Suprapubic skin (tissue), 4 donors: Measurements from ENCODE around the gene ZNF223. TPM values are rescaled to one million over a fixed set of nuclear protein-coding genes. Genes with fewer than 3 reads are reported as not detected.

Source experiments
- DNase-seq, 2 donors: peaks; one replicate each; pipeline ENCODE4 v3.0.0-alpha.2; 2019; ENCODE audit warnings: low spot score in 2 of 2
- H3K27ac ChIP-seq: fragments of 200-600 bp; sonication (generic); one replicate; pipeline ENCODE4 v1.5.1; 2019
- H3K27me3 ChIP-seq: fragments of 200-600 bp; sonication (generic); one replicate; pipeline ENCODE4 v1.5.1; 2019
- H3K36me3 ChIP-seq: fragments of 200-600 bp; sonication (generic); one replicate; pipeline ENCODE4 v1.5.1; 2019
- H3K4me1 ChIP-seq: fragments of 200-600 bp; sonication (generic); one replicate; pipeline ENCODE4 v1.5.1; 2019
- H3K4me3 ChIP-seq: fragments of 200-600 bp; sonication (generic); one replicate; pipeline ENCODE4 v1.5.1; 2019; ENCODE audit warnings: mild to moderate bottlenecking
- H3K9me3 ChIP-seq: fragments of 200-600 bp; sonication (generic); one replicate; pipeline ENCODE4 v1.5.1; 2019
- EP300 ChIP-seq: sonication (generic); formaldehyde crosslinking; IDR thresholded peaks from one replicate; pipeline ENCODE4 v1.6.1; 2017; ENCODE audit warnings: antibody characterized with exemption
- POLR2A ChIP-seq, 2 donors: fragments of 450-650 bp; IDR thresholded peaks; one replicate each; pipeline ENCODE4 v1.6.1; 2017; ENCODE audit warnings: antibody characterized with exemption in 2 of 2, mild to moderate bottlenecking in 2 of 2, moderate library complexity in 2 of 2
- POLR2AphosphoS5 ChIP-seq, 3 donors: sonication (generic); formaldehyde crosslinking; IDR thresholded peaks; one replicate each; pipeline ENCODE4 v1.6.1; 2017; ENCODE audit warnings: antibody characterized with exemption in 3 of 3
- WGBS: methylation state at CpG from one replicate; pipeline ENCODE4 v1.1.5; 2018; 5-methylcytosine and 5-hydroxymethylcytosine counted together
- total RNA-seq, 4 donors: library from RNA; depleted of rRNA; stranded (reverse); fragments of >200 nt; gene quantifications; one replicate each; pipeline ENCODE4 v1.1.0, GENCODE V29; 2016
- TF ChIP-seq, protein P1 (sequence below), 2 donors: fragments of 200-600 bp in 1 of 2; fragments of 450-650 bp in 1 of 2; sonication (generic) in 1 of 2; IDR thresholded peaks; one replicate each; pipeline ENCODE4 v1.5.1; 2016 to 2019; ENCODE audit warnings: antibody characterized with exemption in 2 of 2, mild to moderate bottlenecking in 1 of 2, moderate library complexity in 1 of 2

Gene ZNF223
- total RNA-seq, 4 donors from 2014 or later = 1.3 to 13.4 (median 5.7) TPM

DNA sequence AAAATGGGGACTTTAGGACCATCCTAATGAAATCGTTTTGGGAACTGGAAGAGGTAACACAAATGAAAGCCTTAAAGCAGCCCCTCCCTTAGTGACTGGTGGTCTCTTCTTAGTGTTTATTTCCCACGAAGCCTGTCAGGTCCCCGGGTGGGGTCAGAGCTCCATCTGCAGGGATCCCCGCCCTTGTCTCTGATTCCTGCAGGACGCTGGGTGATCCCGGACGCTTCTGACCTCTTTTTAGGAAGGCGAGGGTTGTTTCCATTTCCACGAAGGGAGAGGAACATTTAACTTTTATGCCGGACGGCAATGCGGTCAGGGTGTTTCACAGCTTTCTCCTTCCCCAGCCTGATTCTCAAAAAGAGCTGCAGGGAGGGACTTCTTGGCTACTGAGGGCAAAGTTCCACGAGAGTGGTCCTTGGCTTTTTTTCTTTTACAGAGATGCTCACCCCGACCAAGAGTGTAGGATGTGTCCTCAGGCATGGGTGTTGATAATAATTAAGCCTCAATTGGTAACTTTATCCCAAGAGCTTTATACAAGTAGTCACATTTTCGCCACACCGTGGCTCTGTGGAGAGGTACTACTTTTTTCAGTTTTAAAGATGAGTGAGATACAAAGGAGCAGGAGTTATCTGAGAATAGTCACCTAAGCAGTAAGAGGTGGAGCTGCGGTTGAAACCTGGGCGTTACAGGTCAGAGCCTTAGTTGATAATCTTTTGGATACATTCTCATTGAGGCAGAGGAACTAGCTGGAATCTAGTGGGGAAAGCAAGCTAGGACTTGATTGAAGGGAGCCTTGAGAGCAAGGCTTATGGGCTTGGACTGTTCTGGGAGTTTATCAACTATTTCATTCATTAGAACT, 20.9 kb downstream of the ZNF223 start:
- TF ChIP-seq POLR2A (IDR thresholded peaks at IDR 0.05) (no peak), POLR2AphosphoS5 (IDR thresholded peaks at IDR 0.05) (no peak), EP300 (no peak)
- TF ChIP-seq, protein P1, sequence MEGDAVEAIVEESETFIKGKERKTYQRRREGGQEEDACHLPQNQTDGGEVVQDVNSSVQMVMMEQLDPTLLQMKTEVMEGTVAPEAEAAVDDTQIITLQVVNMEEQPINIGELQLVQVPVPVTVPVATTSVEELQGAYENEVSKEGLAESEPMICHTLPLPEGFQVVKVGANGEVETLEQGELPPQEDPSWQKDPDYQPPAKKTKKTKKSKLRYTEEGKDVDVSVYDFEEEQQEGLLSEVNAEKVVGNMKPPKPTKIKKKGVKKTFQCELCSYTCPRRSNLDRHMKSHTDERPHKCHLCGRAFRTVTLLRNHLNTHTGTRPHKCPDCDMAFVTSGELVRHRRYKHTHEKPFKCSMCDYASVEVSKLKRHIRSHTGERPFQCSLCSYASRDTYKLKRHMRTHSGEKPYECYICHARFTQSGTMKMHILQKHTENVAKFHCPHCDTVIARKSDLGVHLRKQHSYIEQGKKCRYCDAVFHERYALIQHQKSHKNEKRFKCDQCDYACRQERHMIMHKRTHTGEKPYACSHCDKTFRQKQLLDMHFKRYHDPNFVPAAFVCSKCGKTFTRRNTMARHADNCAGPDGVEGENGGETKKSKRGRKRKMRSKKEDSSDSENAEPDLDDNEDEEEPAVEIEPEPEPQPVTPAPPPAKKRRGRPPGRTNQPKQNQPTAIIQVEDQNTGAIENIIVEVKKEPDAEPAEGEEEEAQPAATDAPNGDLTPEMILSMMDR (IDR thresholded peaks at IDR 0.05) = no peak
- no peak for DNase-seq
- H3K36me3 ChIP-seq = no peaks in the 10 kb centered on the region
- 28% methylated on average over 14 of the region's 18 CpGs for WGBS
- H3K27ac ChIP-seq = no peak overlapping the region
- no peaks in the 10 kb centered on the region for H3K27me3 ChIP-seq
- H3K9me3 ChIP-seq = peaks cover 16% of the 10 kb centered on the region
- peaks cover 19% of the 10 kb centered on the region for H3K4me1 ChIP-seq
- peak overlapping the region; percentile 61 for H3K4me3 ChIP-seq

DNA sequence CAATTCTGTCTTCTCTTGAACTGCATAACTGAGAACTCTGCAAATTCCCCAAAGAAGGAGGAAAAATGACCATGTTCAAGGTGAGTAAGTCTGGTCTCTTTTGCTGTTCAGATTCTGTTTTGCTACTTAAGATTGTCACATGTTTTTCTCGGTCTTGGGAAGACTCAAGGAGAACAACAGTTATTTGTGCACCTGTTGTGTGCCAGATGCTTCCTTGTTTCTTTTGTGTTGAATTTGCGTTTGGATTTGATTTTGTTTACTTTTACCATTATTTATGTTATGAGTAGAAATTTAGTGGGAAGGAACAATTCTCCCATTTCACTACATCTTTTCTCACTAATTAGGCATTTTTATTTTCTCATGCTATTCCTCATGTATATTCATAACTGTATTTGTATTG, 24.5 kb downstream of the ZNF223 start:
- H3K27me3 ChIP-seq = no peaks in the 10 kb centered on the region
- H3K4me3 ChIP-seq = no peak overlapping the region
- no peak for DNase-seq
- WGBS = 86% methylated on average over 2 of the region's 2 CpGs
- H3K27ac ChIP-seq = no peak overlapping the region
- TF ChIP-seq POLR2A (IDR thresholded peaks at IDR 0.05) (no peak), EP300 (no peak)
- H3K9me3 ChIP-seq = no peaks in the 10 kb centered on the region
- H3K36me3 ChIP-seq = peaks cover 16% of the 10 kb centered on the region
- peaks cover 16% of the 10 kb centered on the region for H3K4me1 ChIP-seq

DNA sequence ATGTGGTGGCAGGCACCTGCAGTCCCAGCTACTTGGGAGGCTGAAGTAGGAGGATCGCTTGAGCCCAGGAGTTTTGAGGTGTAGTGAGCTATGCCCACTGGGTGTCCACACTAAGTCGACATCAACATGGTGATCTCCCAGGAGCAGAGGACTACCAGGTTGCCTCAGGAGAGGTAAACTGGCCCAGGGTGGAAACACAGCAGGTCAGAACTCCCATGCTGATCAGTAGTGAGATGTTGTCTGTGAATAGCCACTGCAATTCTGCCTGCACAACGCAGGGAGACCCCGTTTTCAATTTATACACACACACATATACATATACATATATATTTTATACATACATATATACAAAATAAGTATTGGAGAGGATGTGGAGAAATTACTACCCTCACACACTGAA, 40.3 kb downstream of the ZNF223 start:
- no peak overlapping the region for H3K27ac ChIP-seq
- H3K4me1 ChIP-seq = peaks cover 17% of the 10 kb centered on the region
- 77% methylated on average over 4 of the region's 4 CpGs for WGBS
- DNase-seq = no peak
- no peaks in the 10 kb centered on the region for H3K9me3 ChIP-seq
- TF ChIP-seq POLR2A (IDR thresholded peaks at IDR 0.05) (no peak), EP300 (no peak), POLR2AphosphoS5 (IDR thresholded peaks at IDR 0.05) (no peak)
- TF ChIP-seq, protein P1 (IDR thresholded peaks at IDR 0.05) = no peak
- peaks cover 6% of the 10 kb centered on the region for H3K36me3 ChIP-seq
- no peaks in the 10 kb centered on the region for H3K27me3 ChIP-seq
- H3K4me3 ChIP-seq = no peak overlapping the region

GRCh38 chr19:44093931-44094765, 42.3 kb downstream of the ZNF223 start, which contains the start of gene ZNF224:
Gene ZNF224, plus strand, starts transcription at chr19:44094361. Its CDS starts 3,513 bp downstream, at chr19:44097874.
- H3K4me3 ChIP-seq = peak within 1 kb of the TSS; percentile 85
- no peaks in the 10 kb centered on the region for H3K27me3 ChIP-seq
- DNase-seq = peak; percentile 94 to 95
- peak in 1 of 2 donors; percentile 26 for TF ChIP-seq POLR2A (IDR thresholded peaks at IDR 0.05)
- no peak for TF ChIP-seq EP300
- peaks cover 25% of the 10 kb centered on the region for H3K36me3 ChIP-seq
- WGBS = under 1% methylated on average over 36 of the region's 50 CpGs
- peak within 1 kb of the TSS; percentile 75 for H3K27ac ChIP-seq
- peaks cover 4% of the 10 kb centered on the region for H3K9me3 ChIP-seq
- peaks cover 17% of the 10 kb centered on the region for H3K4me1 ChIP-seq

DNA sequence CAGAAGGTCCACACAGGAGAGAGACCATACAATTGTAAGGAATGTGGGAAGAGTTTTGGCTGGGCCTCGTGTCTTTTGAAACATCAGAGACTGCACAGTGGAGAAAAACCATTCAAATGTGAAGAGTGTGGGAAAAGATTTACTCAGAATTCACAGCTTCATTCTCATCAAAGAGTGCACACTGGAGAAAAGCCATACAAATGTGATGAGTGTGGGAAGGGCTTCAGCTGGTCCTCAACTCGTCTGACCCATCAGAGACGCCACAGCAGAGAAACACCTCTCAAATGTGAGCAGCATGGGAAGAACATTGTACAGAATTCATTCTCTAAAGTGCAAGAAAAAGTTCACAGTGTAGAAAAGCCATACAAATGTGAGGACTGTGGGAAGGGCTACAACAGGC, 55.9 kb downstream of the ZNF223 start:
- Histone ChIP-seq H3K4me1 (peaks cover 10% of the 10 kb centered on the region), H3K27me3 (no peaks in the 10 kb centered on the region), H3K9me3 (peaks cover 41% of the 10 kb centered on the region), H3K36me3 (peaks cover 51% of the 10 kb centered on the region), H3K27ac (no peak overlapping the region), H3K4me3 (no peak overlapping the region)
- WGBS = 97% methylated on average over 3 of the region's 3 CpGs
- TF ChIP-seq, protein P1 (IDR thresholded peaks at IDR 0.05) = no peak
- TF ChIP-seq POLR2A (IDR thresholded peaks at IDR 0.05) = no peak
- TF ChIP-seq POLR2AphosphoS5 (IDR thresholded peaks at IDR 0.05) = no peak
- TF ChIP-seq EP300 = no peak
- no peak for DNase-seq

- TF ChIP-seq, protein P1 (IDR thresholded peaks at IDR 0.05) = no peak
- TF ChIP-seq POLR2AphosphoS5 (IDR thresholded peaks at IDR 0.05) = no peak
- TF ChIP-seq EP300 = no peak
- TF ChIP-seq POLR2A (IDR thresholded peaks at IDR 0.05) = no peak
- no peak overlapping the region for H3K4me3 ChIP-seq
- DNase-seq = no peak
- no peak overlapping the region for H3K27ac ChIP-seq
- peaks cover 16% of the 10 kb centered on the region for H3K4me1 ChIP-seq
- peaks cover 35% of the 10 kb centered on the region for H3K36me3 ChIP-seq
- no peaks in the 10 kb centered on the region for H3K27me3 ChIP-seq
- H3K9me3 ChIP-seq = peaks cover 37% of the 10 kb centered on the region
These were observed 57.6 kb downstream of the ZNF223 start for GRCh38 chr19:44109458-44109857.
